GM11168 (cell line): ENCODE measurements around the gene FAAP20.
"Not testable (repeated sequence)": the region's sequence is repeated elsewhere in the genome, so short reads cannot be mapped to it uniquely, and the experiment has no call there.

Experiments used
- in situ Hi-C: fragments of 300-500 bp; cut with MboI; formaldehyde crosslinking; loops from one replicate; pipeline ENCODE4 v1.12.0; 2022; ENCODE audit warnings: low sequenced_read_pairs; ENCODE audit not compliant: unreplicated experiment

FAAP20 gene

DNA sequence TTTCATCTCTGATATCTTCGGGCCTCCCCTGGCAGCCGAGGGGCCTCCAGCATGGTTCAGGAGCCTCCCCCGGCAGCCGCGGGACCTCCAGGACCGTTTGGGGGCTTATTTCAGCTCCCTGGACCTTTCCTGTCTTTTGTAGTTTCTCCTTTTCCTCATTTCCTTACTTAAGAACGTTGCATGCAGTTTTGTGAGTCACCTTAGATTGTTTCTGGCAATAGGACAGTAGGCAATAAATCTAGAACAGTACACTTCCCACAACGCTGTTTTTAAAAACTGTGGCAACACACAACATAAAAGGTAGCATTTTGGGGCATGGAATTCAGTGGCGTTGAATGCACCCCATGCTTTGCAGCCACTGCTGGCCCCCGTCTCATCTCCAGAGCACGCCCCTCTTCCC is 24.4 kb downstream of the FAAP20 start:
- in situ Hi-C loops = no loop called here

DNA sequence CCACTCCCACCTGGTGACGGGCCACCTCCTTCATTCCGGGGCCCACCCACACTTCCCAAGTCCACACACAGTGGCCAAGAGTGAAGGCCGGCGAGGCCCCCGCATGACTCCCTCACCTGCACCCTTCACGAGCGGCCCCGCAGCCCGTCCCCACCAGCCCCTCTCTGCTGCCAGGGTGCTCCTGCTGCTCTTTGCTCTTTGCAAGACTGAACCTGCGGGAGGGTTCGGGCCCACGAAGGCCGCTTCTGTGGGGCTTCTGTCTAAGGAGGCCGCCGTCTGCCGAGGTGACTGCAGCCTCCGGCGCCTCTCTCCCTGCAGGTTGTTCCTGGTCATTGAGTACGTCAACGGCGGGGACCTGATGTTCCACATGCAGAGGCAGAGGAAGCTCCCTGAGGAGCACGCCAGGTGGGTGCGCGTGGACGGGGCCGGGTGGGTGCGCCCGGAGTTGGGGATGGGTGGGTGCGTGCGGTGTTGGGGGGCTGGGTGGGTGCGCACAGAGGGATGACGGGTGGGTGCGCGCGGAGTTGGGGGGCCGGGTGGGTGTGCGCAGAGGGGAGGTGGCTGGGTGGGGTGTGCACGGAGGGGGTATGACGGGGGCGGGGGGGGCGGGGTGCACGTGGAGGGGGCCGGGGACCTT is 25.3 kb downstream of the FAAP20 start:
- in situ Hi-C loops = no loop called here

- in situ Hi-C loops = no loop called here
Observed at GRCh38 chr1:2168535-2168934, 26.0 kb downstream of the FAAP20 start.

DNA sequence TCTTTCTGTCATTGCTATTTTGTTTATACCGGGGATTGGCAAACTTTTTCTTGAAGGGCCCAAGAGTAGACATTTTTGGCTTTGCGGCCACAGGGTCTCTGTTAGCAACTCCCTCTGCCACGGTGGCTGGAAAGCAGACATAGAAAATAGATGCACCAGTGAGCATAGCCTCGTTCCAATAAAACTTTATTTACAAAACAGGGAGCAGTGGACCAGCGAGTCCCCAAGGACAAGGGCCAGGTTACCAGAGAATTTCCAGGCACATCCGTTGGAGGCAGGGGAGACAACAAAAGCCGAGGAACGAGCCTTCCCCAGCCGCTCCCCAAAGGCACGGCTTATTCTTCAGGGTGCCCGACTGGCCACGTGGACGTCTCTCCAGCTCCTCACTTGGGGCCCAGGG is 26.5 kb downstream of the FAAP20 start:
- in situ Hi-C loops = no loop called here

- in situ Hi-C loops = no loop called here
Observed at GRCh38 chr1:2166695-2167094, 27.9 kb downstream of the FAAP20 start.

- in situ Hi-C loops = no loop called here
Observed at GRCh38 chr1:2166254-2166653, 28.3 kb downstream of the FAAP20 start.

- in situ Hi-C loops = no loop called here
Observed at GRCh38 chr1:2165646-2166045, 28.9 kb downstream of the FAAP20 start.

DNA sequence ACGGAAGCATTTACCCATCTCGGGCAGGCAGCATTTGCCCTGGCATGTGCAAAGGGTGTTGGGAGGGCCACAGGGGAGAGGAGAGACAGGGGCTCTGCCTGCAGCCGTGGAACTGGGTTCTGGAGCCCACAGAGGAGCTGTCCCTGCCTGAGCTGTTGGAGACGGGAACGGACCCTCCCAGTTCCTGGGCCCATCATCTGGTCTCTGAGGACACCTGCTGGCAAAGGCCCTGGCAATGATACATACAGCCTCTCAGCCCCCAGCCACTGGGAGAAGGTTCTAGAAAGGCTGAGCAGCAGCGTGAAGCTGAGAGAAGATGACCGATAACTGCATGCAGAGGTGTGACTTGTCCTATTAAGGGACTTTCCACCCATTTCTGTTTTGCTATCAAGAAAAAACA is 31.4 kb downstream of the FAAP20 start:
- in situ Hi-C loops = no loop called here

DNA sequence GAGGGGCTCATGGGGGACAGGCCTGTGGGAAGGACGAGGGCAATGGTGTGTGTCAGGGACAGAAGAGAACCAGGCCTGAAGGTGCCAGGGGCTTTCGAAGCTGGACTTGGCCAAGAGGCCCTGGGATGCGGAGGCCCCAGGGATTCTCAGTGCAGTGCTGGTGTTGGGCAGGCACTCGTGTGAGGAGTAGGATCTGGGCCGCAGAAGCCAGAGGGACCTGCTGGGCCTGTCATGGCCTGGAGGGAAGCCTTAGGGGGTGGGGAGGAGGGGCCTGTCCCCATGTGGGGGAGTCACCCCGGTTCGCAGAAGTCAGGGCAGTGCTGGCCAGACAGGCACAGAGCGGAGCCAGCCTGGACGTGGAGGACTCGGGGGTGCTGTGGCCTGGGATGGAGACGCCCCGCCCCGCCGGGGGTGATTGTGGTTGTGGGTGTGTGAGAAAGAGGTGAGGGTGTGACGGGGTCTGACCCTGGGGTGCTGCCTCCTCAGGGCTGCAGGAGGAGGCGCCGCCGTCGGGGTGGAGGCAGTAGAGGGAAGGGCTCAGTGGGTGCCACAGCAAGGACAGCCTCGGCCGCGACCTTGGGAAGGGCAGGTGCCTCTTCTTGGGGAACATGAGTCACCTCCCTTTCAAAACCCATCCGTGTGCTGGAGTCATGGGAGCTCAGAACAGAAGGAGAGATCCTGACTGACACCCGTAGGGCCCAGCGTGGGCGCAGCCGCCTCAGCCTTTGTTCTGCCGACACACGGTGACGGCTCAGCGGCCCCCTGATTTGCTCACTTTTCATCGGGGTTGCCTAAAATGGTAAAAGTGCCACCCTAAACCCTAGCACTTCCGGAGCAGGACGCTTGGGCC is 33.9 kb downstream of the FAAP20 start:
- in situ Hi-C loops = no loop called here

- in situ Hi-C loops = no loop called here
Observed at GRCh38 chr1:2159124-2159523, 35.4 kb downstream of the FAAP20 start.

GRCh38 chr1:2158272-2158671 is 36.3 kb downstream of the FAAP20 start:
- in situ Hi-C loops = no loop called here

DNA sequence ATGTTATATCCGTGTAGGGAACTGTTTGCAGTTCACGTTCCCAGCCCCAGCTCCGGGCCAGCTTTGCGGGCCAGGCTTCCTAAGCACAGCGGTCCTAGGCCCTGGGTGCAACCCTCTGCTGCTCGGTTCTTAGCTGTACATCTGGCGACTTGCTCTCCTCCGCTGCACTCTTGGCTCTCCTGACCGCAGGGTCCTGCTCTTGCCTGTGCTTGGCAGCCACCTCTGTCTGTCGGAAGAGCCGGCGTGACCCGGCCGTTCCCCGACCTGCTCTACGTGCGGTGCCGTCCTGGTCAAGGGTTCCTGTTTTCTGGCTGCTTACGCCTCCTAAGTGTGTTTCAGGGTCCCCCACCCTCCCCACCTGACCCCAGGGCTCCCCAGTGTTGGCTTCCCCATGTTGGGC is 36.7 kb downstream of the FAAP20 start:
- in situ Hi-C loops = no loop called here

- in situ Hi-C loops = no loop called here
Observed at GRCh38 chr1:2156866-2157265, 37.7 kb downstream of the FAAP20 start.

DNA sequence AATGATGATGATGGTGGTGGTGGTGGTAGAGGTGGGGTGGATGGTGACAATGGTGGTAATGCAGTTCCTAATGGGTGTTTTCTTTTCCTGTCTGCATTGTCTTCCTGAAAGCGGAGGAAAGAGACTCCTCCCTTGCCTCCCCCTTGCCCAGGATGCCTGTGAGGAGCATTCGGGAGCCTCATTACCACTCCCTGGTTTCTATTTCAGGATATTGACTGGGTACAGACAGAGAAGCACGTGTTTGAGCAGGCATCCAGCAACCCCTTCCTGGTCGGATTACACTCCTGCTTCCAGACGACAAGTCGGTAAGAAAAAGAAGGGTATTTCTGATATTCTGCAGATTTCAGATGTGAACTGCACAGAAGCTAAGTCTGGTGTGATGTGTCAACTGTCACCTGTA is 38.8 kb downstream of the FAAP20 start:
- in situ Hi-C loops = no loop called here

DNA sequence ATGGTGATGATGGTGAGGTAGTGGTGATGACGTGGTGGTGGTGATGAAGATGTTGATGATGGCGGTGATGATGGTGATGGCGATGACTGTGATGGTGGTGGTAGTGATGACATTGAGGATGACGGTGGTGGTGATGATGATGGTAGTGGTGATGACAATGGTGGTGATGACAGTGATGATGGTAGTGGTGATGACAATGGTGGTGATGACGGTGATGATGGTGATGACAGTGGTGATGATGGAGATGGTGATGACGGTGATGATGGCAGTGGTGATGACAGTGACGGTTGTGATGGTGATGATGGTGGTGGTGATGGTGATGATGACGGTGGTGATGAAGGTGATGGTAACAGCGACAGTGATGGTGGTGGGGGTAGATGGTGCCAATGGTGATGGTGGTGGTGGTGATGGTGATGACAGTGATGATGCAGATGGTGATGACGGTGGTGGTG is 39.4 kb downstream of the FAAP20 start:
- in situ Hi-C loops = no loop called here

GRCh38 chr1:2154022-2154421 is 40.5 kb downstream of the FAAP20 start:
- in situ Hi-C loops = no loop called here

- in situ Hi-C loops = no loop called here
Observed at GRCh38 chr1:2152954-2153353, 41.6 kb downstream of the FAAP20 start.

GRCh38 chr1:2151911-2152310 is 42.7 kb downstream of the FAAP20 start:
- in situ Hi-C loops = no loop called here

GRCh38 chr1:2151252-2151651 is 43.3 kb downstream of the FAAP20 start:
- in situ Hi-C loops = no loop called here

- in situ Hi-C loops = no loop called here
Observed at GRCh38 chr1:2150801-2151200, 43.8 kb downstream of the FAAP20 start.

DNA sequence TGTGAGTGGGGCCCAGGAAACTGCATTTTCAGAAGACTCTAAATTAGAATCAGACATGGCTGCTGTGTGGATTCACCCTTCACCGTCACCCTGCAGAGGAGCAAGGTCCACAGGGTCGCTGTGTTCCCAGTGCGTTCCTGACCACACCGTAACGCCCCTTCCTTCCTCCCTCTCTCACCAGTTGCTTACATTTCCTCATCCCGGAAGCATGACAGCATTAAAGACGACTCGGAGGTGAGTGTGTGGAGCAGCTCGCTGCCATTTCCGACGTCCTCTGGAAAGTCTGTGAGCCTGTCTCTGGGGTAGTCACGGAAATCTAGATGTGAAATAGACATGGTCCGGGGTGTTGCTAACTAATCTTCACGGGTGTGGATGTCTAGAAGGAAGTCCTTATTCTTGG is 45.9 kb downstream of the FAAP20 start:
- in situ Hi-C loops = no loop called here

DNA sequence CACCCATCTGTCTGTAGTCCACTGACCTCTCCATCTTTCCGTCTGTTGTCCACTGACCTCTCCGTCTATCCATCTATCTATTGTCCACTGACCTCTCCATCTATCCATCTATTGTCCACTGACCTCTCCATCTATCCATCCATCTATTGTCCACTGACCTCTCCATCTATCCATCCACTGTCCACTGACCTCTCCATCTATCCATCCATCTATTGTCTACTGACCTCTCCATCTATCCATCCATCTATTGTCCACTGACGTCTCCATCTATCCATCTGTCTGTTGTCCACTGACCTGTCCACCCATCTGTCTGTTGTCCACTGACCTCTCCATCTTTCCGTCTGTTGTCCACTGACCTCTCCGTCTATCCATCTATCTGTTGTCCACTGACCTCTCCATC is 46.7 kb downstream of the FAAP20 start:
- in situ Hi-C loops = not testable (repeated sequence)
